ENCODE data around the gene PRR9. TPM values are rescaled to one million over a fixed set of nuclear protein-coding genes. Genes with fewer than 3 reads are reported as not detected.
A peak's percentile ranks its signal among the peaks of the same experiment; 100 is the strongest.
"Not testable (repeated sequence)": the region's sequence is repeated elsewhere in the genome, so short reads cannot be mapped to it uniquely, and the experiment has no call there.

The PRR9 gene
- total RNA-seq, 4 donors from 2014 or later: not detected

- TF ChIP-seq EP300 (IDR thresholded peaks at IDR 0.05) (no peak), CTCF (IDR thresholded peaks at IDR 0.05) (no peak), POLR2AphosphoS5 (IDR thresholded peaks at IDR 0.05) (no peak)
- H3K9me3 ChIP-seq: no peaks in the 10 kb centered on the region
- no peak overlapping the region for H3K27ac ChIP-seq
- peaks cover 10% of the 10 kb centered on the region for H3K27me3 ChIP-seq
- H3K4me1 ChIP-seq: no peaks in the 10 kb centered on the region
- no peak overlapping the region for H3K4me3 ChIP-seq
- no peaks in the 10 kb centered on the region for H3K36me3 ChIP-seq
- ATAC-seq: no peak
- WGBS, 2 donors (ENCODE audit: low coverage in 1 of 2): 34 to 67% methylated on average over 1 to 3 of the region's 6 CpGs
These were observed 3.4 kb downstream of the PRR9 start for GRCh38 chr1:153220606-153221303.

GRCh38 chr1:153223040-153223891, 5.9 kb downstream of the PRR9 start:
- peak; percentile 38 to 74 (median 66) for TF ChIP-seq CTCF (IDR thresholded peaks at IDR 0.05)
- H3K4me1 ChIP-seq, H3K4me3 ChIP-seq, H3K27ac ChIP-seq, H3K9me3 ChIP-seq, H3K36me3 ChIP-seq: not testable (repeated sequence)
- ATAC-seq: peak; percentile 79
- 63 to 74% methylated on average over 5 to 11 of the region's 16 CpGs for WGBS, 2 donors (ENCODE audit: low coverage in 1 of 2)
- peaks cover 12% of the 10 kb centered on the region for H3K27me3 ChIP-seq

- Histone ChIP-seq H3K4me1 (no peaks in the 10 kb centered on the region), H3K27ac (no peak overlapping the region), H3K36me3 (no peaks in the 10 kb centered on the region), H3K27me3 (peaks cover 12% of the 10 kb centered on the region), H3K4me3 (no peak overlapping the region), H3K9me3 (no peaks in the 10 kb centered on the region)
- 59 to 80% methylated on average over 1 to 2 of the region's 2 CpGs for WGBS, 2 donors (ENCODE audit: low coverage in 1 of 2)
- ATAC-seq: no peak
- TF ChIP-seq CTCF (IDR thresholded peaks at IDR 0.05): no peak
These were observed 10.4 kb downstream of the PRR9 start for GRCh38 chr1:153227810-153228209.

- peaks cover 12% of the 10 kb centered on the region for H3K27me3 ChIP-seq
- no peaks in the 10 kb centered on the region for H3K9me3 ChIP-seq
- H3K4me1 ChIP-seq: no peaks in the 10 kb centered on the region
- TF ChIP-seq CTCF (IDR thresholded peaks at IDR 0.05) (no peak), POLR2A (IDR thresholded peaks at IDR 0.05) (no peak), POLR2AphosphoS5 (IDR thresholded peaks at IDR 0.05) (no peak)
- no peak overlapping the region for H3K4me3 ChIP-seq
- no peaks in the 10 kb centered on the region for H3K36me3 ChIP-seq
- H3K27ac ChIP-seq: no peak overlapping the region
- ATAC-seq: no peak
- WGBS, 2 donors (ENCODE audit: low coverage in 1 of 2): 60 to 83% methylated on average over 1 of the region's 1 CpG
These were observed 11.1 kb downstream of the PRR9 start for GRCh38 chr1:153228491-153228890.

Measured in gastroesophageal sphincter (tissue), 4 donors.